Right hindlimb (tissue), 1 donor: ENCODE data around the gene NEK10.

Experiments
- DNase-seq: peaks from one replicate; pipeline ENCODE4 v3.0.0-alpha.2; 2018

The NEK10 gene

DNA sequence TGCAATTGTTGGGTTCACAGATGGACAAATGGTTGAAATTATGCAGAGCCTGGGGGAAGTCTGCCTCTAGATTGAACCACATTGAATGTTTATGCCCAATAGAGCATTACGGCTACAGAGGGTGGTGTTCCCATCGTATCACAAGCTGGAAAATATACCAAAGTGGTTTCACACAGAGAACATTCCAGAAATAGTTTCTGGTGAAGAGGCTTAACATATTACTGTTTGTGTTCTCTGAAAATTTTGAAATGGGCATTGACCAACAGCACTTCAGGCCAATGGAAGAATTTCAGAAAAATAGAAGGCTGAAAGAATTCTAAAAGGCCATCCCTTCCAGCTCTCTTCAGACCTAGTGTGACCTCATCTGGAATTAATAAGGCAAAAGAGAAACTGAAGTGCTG, 203.9 kb downstream of the NEK10 start:
- DNase-seq, result no peak

DNA sequence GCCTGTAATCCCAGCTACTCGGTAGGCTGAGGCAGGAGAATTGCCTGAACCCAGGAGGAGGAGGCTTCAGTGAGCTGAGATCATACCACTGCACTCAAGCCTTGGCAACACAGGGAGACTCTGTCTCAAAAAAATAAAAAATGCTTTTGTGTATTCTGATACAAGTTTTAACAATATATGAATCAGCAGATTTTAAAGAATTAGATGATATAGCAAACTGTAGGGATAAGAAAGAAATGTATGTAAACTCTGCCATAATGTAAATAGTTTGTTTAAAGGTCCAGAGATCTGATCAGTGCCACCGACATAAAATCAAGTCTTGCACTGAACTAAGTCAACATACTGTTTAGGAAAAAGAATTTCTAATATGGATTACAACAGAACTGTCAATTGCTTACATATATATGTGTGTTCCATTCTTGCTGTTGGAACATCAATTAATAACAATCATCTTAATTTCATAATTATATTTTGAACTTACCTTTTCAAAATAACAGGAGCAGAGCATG, 208.3 kb downstream of the NEK10 start:
- DNase-seq, result no peak

DNA sequence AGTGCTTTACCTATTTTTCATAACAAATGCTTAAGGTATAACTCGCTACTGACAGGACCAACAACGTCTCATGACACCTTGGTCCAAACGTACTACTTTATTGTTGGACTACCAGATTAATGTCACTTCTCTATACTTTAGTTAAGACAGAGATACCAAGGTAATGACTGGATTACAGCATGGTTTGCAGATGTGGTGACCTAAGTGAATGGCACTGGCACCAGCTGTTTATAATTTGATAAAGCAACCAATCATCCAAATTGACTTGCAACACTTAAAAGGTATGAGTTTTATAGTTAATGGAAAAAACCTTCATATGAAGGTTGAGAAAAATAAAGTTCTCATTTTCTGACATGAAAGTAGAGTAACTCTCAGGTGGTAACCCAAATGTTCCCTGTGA, 209.0 kb downstream of the NEK10 start:
- no peak for DNase-seq

DNA sequence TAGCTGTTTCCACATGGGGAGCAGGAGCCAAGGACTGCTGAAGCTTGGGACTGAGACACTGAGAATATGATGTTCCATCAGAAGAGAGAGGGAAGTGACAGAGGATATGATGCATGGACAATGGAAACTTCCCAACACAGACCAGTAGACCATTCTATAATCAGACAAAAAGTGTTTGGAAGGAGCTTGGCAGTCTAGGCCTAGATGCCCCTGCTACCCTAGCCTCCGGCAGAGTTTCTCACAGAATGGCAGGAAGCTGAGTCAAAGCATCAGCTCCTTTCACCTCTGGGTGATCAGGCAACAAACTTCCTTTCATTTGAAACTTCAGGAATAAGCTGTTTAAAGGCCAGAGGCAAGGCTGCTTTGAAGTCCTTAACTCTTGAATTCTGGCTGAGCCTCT, 222.0 kb downstream of the NEK10 start:
- no peak for DNase-seq

DNA sequence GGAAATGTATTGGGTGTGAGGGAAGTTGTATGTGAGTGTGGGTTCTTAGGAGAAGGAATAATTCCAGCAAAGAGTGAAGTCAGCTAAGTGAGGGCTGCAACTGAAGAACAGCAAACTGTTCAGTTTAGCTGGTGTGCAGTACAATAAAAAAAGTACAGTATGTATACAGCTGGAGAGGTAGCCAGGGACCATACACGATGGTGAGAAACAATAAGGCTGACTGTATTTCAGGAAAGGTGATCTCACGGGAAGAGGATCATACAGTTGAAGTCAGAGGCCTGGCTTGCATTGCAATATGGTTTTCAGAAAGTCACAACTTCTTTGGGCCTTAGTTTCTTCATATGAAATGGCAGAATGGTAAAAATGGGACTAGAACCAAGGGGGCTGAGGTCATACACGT, 222.4 kb downstream of the NEK10 start:
- DNase-seq, result no peak

DNA sequence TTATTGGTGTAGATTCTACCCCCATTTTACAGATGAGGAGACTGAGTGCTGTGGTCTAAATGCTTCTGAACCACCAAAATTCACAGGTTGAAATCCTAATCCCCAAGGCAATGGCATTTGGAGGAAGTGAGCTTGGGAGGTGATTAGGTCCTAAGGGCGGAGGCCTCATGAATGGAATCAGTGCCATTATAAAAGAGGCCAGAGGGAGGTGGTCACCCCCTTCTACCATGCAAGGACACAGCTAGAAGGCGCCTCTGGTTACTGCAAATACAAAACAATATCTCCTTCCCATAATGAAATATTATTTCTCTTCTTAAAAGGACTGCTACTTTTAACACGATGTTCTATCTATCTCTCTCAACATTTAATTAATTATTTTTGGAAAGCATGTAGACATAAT, 223.5 kb downstream of the NEK10 start:
- no peak for DNase-seq

DNA sequence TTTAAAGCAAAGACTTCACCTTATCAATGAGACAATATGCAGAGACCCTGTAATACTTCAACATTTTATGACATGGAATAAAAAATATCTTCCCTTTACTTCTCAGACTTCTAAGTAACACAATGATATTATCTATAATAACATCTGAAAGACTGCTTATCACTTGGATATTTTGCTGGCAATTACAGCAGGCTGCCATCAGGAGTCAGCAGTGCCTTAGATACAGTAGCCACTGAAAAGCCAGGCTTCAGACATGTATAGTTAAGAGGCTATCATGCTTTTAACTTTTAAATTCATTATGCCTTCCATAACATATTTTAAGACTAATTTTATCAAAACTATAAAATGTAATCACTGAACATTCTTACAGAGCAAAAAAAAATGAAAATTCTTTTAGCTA, 227.5 kb downstream of the NEK10 start:
- no peak for DNase-seq

DNA sequence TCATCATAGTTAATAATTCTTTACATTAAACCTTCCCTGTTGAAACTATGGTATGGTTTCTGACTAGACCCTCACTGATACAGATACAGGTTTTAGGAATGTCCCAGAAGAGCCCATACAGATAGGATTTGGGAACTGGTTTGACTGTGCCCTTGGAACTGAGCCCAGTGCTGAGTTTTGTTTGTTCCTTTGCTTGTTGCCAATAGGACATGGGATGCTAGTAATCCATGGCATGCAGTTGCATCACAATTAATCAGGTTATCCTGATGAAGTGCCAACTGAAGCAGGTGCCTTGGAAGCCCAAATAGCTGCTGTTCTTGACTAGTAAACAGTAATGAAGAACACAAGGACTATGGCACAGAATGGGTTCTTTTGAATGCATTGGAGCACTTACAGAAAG, 230.6 kb downstream of the NEK10 start:
- DNase-seq, result no peak

DNA sequence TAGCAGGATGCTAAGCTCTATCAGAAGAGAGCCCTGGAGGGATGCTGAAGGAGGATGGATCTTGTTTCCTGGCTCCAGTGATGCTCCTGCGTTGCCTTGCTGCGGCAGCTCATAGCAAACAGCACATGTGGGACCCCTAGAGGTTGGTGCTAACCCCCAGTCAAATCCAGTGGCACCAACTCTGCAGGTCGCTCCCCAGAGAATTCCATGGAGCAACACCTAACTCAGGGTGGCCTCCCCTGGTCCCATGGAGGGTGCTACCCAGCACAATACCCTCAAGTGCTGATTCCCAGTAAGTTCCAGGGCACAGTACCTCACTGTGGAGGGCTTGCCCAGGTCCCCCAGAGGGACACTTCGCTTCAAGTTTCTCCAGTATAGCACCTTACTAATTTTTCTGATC, 231.2 kb downstream of the NEK10 start:
- no peak for DNase-seq

DNA sequence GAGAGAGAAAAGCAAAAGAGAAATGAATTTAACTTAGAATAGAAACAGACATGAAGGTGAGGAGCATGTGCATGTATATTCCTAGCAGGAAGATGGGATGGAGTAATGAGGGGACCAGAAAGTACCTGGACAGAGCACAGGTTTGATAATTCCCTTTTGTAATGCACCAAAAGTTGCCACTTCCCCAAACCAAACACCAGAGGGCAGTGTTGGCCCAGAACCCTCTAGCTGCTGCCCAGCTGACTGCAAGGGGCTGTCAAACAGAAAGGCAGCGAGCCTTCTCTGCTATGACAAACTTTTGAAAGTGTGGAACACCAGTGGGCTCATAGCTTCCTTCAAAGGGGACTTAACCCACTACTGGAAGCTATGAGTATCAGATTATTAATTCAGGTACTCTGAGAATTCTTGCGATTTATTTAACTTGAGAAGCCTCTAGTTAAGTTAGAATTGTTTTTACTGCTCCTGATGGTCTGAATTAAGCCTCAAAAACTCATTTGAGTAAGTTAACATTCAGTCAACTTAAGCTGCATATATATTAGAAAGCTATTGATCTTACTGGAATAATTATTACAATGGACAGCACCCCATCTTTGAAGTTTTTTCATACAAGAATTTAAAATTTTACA, 234.9 kb downstream of the NEK10 start:
- peak; percentile 73 for DNase-seq

DNA sequence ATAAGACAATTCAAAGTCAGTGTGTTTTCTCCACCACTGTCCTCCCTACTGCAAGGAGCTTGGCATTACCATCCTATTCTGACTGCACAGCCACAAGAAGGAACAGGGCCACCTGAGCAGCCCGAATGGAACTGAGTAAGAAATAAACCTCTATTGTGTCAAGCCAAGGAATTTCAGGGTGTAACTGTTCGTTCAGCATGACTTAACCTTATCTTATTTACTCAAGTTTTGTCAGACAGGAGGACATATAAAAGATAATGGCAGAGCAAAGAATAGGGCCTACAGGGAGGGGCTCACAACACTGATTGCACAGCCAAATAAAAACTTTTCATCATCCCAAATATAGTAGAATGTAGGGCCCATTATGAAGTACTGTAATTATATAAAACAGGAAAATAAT, 236.1 kb downstream of the NEK10 start:
- DNase-seq, result no peak

DNA sequence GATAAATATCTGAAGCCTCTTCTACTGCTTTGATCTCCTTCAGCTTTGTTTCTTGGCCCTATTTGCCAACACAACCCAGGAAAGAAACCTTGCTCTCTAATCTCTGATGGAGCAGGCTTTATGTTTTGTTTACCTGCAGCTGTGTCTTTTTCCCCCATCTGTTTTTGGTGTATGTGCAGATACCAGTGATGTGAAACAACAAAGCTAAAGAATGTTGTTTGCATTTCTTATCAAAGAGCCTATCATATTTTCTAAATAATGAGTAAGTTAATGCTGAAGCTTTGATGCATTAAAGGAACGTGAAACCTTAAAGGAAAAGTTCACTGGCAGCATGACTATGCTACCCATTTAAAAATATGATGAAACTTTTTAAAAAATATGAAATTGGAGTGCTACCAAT, 238.4 kb downstream of the NEK10 start:
- DNase-seq, result no peak

DNA sequence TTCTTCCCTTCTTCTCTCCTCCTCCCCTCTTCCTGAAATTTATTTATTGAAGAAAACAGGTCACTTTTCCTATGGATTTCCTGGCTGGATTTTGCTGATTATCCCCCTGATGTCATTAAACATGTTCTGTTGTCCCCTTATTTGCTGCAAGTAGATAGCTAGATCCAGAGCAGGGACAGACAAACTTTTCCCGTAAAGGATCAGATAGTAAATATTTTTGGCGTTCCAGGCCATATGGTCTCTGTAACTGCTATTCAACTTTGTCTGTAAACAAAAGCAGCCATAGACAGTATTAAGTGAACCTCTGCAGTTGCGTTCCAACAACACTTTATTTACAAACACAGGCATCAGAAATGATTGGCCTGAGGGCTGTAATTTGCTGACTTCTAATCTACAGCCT, 241.3 kb downstream of the NEK10 start:
- DNase-seq, result no peak

DNA sequence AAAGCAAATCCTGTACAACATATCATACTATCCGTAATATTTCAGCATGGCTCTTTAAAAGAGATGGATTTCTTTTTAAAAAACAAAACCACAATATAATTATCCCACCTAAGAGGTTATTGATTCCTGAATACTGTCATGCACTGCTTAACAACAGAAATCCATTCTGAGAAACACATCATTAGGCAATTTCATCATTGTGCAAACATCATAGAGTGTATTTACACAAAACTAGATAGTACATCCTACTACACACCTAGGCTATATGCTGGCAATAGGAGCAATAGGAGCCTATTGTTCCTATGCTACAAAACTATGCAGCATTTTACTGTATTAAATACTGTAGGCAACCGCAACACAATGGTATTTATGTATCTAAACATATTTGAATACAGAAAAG, 242.0 kb downstream of the NEK10 start:
- no peak for DNase-seq

DNA sequence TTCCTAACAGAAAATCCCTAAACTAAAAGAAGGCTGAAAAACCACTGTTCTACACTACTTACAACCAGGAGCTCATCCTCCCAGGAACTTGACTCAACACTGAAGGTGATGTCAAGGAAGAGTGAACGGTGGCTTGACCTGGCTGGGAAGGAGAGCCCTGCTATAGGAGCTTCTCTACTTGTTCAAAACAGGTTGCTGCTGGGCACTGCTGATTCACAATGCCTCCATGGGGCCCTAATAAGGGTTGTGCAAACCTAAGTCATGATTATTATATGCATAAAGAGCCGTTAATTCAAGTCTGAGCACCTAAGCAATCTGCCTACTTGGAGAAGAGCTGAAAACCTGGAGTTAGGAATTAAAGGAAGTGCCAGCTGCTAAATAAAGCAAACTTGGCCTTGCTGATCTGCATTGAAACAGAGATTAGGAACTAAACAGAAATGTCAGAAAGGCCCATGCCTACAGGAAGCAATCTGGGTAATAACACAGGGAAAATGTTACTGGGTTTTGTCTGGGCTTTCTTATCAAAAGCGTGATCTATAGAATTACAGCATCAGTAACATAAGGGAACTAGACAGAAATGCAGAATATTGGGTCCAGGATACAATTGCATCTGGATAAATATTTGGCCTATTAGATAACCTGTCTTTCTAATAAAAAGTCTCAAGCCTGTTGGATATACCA, 243.2 kb downstream of the NEK10 start:
- DNase-seq, result no peak

DNA sequence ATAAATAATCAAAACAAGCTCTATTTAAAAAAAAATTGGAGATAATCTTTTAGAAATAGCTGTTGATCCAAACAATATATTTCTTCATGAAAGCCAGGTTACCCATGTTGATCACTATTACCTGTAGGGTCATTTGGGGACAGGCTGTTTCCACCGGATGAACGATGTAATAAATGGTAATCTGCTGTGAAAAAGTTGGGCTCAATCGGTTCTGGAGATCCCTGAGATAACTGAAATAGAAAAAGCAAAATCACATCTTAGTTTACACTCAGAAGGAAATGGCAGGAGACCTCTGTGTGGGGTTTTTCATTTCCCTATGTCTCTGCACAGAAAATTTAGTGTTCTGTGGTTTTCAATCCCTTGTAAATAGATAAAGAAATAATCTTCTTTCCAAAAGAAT, 249.5 kb downstream of the NEK10 start:
- no peak for DNase-seq

DNA sequence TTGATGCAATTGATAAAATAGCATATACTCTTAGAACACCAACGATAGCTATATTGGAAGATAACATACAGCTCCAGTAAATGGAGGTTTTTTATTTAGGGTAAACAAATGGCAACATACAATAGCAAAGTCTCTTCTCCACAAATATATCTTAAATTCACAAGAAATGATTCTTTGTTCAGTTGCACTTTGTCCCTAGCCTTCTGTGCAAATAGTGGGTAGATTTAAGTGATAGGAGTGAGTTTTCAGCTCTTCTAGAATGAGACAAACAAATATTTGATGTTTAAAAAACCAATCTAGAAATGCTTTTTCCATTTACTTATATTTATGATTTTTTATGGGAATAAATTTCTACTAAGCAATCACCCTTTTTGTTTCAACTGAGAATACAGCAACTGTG, 253.8 kb downstream of the NEK10 start:
- DNase-seq, result no peak

DNA sequence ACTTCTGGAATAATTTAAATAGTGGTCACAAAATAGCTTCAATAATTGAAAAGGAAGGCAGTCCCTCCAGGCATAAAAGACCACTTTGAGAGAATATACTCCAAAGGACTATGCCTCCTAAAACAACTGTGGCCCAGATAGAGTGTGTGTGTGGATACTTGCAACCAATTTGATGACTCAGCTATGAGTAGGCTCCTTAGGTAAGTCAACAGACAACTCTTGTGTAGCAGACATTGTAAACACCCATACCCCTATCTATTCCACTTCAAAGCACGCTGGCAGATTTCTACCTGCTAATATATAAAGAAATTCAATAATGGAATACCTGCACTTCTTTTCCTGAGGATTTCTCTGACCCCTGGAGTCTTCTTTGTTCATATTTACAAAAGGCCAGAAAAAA, 254.5 kb downstream of the NEK10 start:
- DNase-seq, result no peak

DNA sequence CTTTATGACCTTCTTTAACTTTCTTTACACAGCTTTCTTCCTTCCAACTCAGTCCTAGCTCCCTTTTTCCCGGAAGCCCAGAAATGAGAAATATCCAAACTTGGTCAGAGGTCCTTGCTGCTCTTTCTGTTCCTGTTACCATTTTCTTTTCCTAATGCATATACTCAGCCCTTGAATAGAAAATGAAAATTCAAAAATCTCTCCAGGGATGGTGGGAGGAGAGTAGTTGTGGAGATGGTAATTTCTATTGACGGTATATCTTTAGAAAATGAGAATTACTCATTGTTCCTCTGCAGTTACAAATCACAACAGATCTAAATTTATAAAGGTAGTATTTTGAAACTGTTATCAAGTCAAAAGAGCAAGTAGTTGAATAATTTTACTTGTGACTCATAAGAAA, 255.1 kb downstream of the NEK10 start:
- DNase-seq, result no peak

DNA sequence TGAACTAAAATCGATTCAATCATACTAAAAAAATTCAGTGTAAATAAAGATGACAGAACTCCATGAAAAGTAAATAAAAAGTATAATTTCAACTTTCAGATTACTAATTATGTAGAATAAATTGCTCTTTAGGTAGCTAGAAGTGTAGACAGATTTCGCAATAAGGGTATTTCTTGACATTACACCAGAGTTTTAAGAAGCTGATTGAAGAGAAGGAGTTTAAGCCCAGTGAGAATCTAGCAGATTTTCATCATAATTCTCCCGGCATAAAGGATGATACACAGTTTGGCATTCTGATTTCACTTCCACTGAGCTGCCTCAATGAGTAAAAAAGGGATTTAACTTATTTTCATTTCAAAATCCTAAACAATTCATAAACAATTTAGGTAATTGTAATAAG, 259.2 kb downstream of the NEK10 start:
- DNase-seq, result no peak

DNA sequence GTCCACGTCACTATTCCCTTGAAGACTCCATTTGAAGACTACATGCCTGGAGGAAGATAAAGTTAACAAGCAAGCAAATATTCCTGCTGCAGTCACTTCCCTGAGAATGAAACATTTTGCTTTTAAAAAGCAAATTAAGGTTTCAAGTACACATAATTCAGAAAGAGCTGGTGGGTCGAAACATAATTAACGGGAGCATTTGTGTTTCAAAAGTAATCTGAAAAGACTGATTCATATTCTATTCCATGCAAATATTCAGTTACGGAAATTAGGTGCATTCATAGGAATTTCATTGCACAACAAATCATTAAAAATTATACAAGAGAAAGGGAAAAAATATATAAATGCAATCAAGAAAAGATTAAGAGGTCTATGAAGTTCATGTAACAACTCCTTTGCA, 260.9 kb downstream of the NEK10 start:
- DNase-seq, result no peak

DNA sequence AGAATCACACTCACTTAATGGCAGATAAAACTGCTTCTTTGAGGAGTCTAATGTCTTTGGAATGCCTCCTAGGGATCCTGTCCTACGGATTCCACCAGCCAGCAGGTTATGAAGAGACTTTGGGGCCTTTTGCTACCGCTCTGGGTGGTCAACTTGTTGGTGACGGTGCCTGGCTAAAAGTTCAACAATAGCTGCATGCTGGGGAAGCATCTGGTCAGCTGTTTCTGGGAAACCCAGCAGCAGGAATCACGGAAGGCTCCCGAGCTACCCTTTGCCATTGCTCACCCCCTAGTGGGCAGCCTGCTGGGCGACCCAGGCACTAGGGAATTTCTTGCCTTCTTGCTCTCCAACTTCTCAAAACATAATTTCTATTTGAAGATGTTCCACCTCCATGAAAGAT, 263.3 kb downstream of the NEK10 start:
- DNase-seq, result no peak

DNA sequence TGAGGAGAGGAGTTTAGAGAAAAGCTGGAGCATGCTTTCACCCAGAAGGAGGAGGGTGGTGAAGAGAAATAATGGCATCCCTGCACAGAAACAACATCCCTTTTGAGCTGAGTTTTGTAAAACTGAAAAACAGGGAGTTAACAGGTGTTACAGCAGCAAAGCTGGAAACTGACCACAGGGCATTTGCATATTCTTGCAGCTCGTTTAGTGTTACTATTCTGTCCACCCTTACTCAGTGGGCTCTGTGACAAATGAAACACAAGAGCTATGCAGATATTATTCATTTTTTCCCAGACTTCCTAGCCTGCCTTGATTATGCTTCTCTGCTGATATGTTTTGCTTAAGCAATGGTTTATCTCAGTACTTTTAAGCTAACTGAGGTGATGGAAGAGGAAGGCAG, 272.0 kb downstream of the NEK10 start:
- DNase-seq, result no peak

DNA sequence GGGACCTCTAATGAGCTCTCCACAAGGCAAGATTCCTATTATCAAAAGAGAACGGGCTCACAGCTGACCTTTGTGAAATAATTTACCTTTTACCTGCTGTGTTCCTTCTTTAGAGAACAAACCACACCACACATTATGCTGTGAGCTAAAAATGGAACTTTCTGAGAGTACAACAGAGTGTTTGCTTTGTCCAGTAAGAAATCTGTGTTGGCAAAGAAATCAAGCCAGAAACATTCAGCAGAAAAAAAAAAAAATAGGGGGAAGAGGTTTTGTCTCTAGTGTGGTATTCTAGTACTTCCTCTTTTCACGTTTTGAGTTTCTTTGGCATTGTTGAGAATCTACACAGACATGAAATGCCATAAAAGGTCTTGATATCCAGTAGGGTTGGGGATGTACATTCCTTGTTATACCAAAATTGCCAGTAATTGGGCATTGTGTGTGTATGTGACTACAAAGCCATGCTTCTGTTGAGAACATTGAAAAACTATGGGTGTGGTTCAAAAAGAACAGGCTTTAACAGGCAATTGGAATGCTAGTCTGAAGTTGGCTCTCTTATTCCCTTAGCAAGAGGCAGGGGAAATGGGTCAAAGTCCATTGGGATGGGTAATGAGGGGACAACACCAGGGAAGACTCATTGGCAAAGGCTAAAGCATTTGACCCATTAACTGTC, 273.5 kb downstream of the NEK10 start:
- DNase-seq, result no peak

DNA sequence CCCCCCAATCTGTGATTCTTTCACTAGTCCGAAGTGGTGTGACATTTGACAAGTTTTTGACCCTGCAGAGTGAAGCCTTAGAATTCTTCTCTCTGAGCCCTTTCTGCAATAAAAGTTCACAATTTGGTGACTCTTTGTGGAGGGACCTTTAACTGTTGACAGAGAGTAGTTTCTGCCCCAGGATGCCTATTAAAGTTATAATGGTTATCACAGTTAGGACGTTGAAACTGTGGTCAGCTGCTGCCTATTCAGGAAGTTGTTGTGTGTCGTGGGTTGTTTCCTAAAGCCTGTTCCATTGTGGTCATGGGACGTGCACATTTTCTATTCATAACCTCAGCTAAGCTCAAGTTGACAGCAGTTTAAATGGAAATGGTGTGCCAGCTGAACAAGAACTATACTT, 274.5 kb downstream of the NEK10 start:
- DNase-seq, result no peak
